BLaER1 treated with 17β-estradiol and CSF1 and Interleukin-3, amounts not matched to agents 10 nM and 100 nM (cell line): Measurements from ENCODE around the gene CCDC152.
"Not testable (repeated sequence)": the region's sequence is repeated elsewhere in the genome, so short reads cannot be mapped to it uniquely, and the experiment has no call there.

Source experiments
- H3K27ac ChIP-seq, 11 experiments: shearing (Covaris generic); formaldehyde crosslinking; 2 replicates each; pipeline ENCODE4 v1.8.1; 2022
- H3K27me3 ChIP-seq, 11 experiments: shearing (Covaris generic); formaldehyde crosslinking; 2 replicates each; pipeline ENCODE4 v1.8.1; 2022
- H3K36me3 ChIP-seq, 11 experiments: shearing (Covaris generic); formaldehyde crosslinking; 2 replicates each; pipeline ENCODE4 v1.8.1; 2022
- H3K4me1 ChIP-seq, 10 experiments: shearing (Covaris generic); formaldehyde crosslinking; 2 replicates each; pipeline ENCODE4 v1.8.1; 2022
- H3K4me2 ChIP-seq, 11 experiments: shearing (Covaris generic); formaldehyde crosslinking; 2 replicates each; pipeline ENCODE4 v1.8.1; 2022
- H3K4me3 ChIP-seq, 10 experiments: shearing (Covaris generic); formaldehyde crosslinking; 2 replicates each; pipeline ENCODE4 v1.8.1; 2022
- H3K9ac ChIP-seq, 11 experiments: shearing (Covaris generic); formaldehyde crosslinking; 2 replicates each; pipeline ENCODE4 v1.8.1; 2022
- H3K9me3 ChIP-seq, 11 experiments: shearing (Covaris generic); formaldehyde crosslinking; replicated peaks in 1 of 11; 2 replicates each; pipeline ENCODE4 v1.8.1; 2022
- H4K20me1 ChIP-seq, 11 experiments: shearing (Covaris generic); formaldehyde crosslinking; 2 replicates each; pipeline ENCODE4 v1.8.1; 2022
- Cebpa-rat ChIP-seq, 11 experiments: shearing (Covaris generic); IDR thresholded peaks; 2 replicates each; pipeline ENCODE4 v1.8.1; 2022

The CCDC152 gene

DNA sequence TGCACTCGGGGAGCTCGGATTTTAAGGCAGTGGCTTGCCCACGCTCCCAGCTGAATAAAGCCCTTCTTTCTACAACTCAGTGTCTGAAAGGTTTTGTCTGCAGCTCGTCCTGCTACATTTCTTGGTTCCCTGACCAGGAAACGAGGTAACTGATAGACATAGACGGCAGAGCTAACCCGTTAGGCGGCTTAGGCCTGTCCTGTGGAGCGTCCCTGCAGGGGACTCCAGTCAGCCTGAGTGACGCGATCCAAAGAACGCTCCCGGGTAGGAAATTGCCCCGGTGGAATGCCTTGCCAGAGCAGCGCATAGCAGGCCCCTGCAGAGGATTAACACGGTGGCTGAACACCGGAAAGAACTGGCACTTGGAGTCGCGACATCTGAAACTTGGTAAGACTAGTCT is 56.9 kb downstream of the CCDC152 start:
- TF ChIP-seq Cebpa-rat (IDR thresholded peaks at IDR 0.05): no peak
- H3K36me3 ChIP-seq: peaks cover 0 to 25% (median 0%) of the 10 kb centered on the region in 11 experiments; a peak in 2 of 22 replicates
- H3K27ac ChIP-seq: no peak overlapping the region
- no peak overlapping the region for H3K4me2 ChIP-seq
- no peaks in the 10 kb centered on the region for H3K9me3 ChIP-seq
- no peak overlapping the region for H3K4me3 ChIP-seq
- no peak overlapping the region for H3K9ac ChIP-seq
- H3K27me3 ChIP-seq: no peaks in the 10 kb centered on the region
- peaks cover 8 to 20% (median 12%) of the 10 kb centered on the region in 10 experiments for H3K4me1 ChIP-seq
- H4K20me1 ChIP-seq: peaks cover 0 to 30% (median 0%) of the 10 kb centered on the region in 11 experiments; a peak in 2 of 22 replicates

GRCh38 chr5:42816546-42816945 is 59.9 kb downstream of the CCDC152 start:
- H3K4me1 ChIP-seq: peaks cover 4 to 14% (median 10%) of the 10 kb centered on the region in 10 experiments
- H4K20me1 ChIP-seq, H3K9ac ChIP-seq, H3K27me3 ChIP-seq, H3K9me3 ChIP-seq, H3K4me2 ChIP-seq, H3K27ac ChIP-seq, H3K36me3 ChIP-seq, H3K4me3 ChIP-seq: not testable (repeated sequence)

DNA sequence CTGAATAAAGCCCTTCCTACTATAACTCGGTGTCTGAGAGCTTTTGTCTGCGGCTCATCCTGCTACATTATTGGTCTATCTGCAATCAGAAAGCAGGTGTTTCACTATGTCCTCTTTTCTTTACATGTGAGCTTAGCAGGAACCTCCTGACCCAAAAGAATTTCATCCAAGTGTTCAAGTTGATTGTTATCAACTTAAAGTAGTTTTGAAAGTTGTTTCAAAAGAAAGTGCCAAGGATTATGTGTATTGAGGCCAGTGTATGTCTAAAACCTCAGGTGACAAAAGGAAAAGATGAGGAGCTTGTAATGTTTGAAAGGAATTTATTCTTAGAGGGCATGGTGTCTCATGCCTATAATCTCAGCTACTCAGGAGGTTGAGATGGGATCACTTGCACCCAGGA is 63.1 kb downstream of the CCDC152 start:
- H3K36me3 ChIP-seq: no peaks in the 10 kb centered on the region
- peaks cover 0 to 9% (median 0%) of the 10 kb centered on the region in 10 experiments; a peak in 1 of 20 replicates for H3K4me1 ChIP-seq
- H3K9me3 ChIP-seq: no peaks in the 10 kb centered on the region
- H3K27ac ChIP-seq: no peak overlapping the region
- no peaks in the 10 kb centered on the region for H4K20me1 ChIP-seq
- no peak overlapping the region for H3K4me2 ChIP-seq
- H3K9ac ChIP-seq: no peak overlapping the region
- no peak for TF ChIP-seq Cebpa-rat (IDR thresholded peaks at IDR 0.05)
- H3K4me3 ChIP-seq: no peak overlapping the region
- H3K27me3 ChIP-seq: no peaks in the 10 kb centered on the region

- Histone ChIP-seq H3K36me3 (no peaks in the 10 kb centered on the region), H3K4me2 (peak overlapping the region in 1 of 11 experiments; percentile 17; a peak in 1 of 22 replicates), H4K20me1 (no peaks in the 10 kb centered on the region), H3K9me3 (no peaks in the 10 kb centered on the region), H3K27ac (no peak overlapping the region), H3K9ac (no peak overlapping the region), H3K27me3 (no peaks in the 10 kb centered on the region), H3K4me1 (peaks cover 0 to 9% (median 0%) of the 10 kb centered on the region in 10 experiments; a peak in 1 of 20 replicates), H3K4me3 (no peak overlapping the region)
- no peak for TF ChIP-seq Cebpa-rat (IDR thresholded peaks at IDR 0.05)
Observed at GRCh38 chr5:42822548-42822947, 65.9 kb downstream of the CCDC152 start.

DNA sequence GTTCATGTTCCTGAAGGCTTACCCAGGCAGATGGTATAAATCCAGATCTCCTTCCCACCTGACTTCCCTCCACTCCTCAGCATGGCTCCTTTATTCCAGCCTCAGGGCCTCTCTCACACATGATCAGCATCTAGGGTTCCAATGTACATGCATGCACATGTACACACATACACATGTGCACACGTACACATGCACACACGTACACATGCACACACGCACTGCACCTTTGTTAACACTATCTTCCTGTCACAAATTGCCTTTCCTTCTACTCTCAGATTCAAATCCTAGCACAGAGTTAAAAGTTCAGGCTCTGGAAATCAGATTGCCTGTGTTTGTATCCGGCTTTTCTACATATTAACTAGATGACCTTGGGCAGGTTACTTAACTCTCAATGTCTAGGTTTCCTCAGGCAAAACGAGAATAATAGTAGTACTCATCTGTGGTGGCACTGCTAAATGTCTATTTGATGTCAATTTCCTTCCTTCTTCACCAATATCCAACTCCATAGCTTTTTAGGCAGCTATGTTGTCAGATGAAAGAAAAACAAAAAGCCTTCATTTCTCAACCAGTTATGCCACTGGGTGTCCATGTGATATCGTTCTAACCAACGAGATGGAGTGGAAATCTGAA is 67.8 kb downstream of the CCDC152 start:
- peaks cover 0 to 9% (median 0%) of the 10 kb centered on the region in 10 experiments; a peak in 1 of 20 replicates for H3K4me1 ChIP-seq
- H3K9me3 ChIP-seq: no peaks in the 10 kb centered on the region
- no peaks in the 10 kb centered on the region for H3K27me3 ChIP-seq
- no peak overlapping the region for H3K9ac ChIP-seq
- no peak for TF ChIP-seq Cebpa-rat (IDR thresholded peaks at IDR 0.05)
- no peak overlapping the region for H3K4me2 ChIP-seq
- H3K4me3 ChIP-seq: no peak overlapping the region
- no peak overlapping the region for H3K27ac ChIP-seq
- no peaks in the 10 kb centered on the region for H3K36me3 ChIP-seq
- no peaks in the 10 kb centered on the region for H4K20me1 ChIP-seq

DNA sequence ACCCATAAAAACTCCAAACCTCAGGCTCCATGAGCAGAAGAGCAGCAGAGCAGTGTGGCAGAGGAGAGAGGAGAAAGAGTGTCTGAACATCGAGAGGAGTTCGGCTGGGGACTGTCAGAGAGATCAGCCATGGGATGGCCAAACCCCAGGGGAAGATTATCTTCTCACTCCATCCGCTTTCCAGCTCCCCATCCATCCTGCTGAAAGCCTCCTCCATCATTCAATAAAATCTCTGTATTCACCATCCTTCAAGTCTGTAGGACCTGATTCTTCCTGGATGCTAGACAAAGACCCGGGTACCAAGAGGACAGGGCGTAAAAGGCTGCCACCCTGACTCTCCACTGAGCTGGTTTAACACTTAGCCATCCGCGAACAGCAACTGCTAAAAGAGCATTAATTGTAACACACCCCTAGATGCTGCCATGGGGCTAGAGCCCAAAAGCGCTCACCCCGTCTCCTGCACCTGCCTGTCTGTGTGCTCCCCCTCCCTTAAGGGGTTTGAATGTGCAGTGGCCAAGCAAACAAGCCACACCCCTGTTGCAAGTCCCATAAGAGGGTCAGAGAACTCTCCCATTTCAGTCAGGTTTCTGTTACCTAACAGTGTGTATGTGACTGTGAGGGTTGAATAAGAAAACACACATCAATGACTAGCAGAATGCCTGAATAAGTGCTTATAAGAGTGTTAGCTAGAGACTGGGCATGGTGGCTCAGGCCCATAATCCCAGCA is 69.0 kb downstream of the CCDC152 start:
- H3K27ac ChIP-seq: no peak overlapping the region
- TF ChIP-seq Cebpa-rat (IDR thresholded peaks at IDR 0.05): no peak
- H3K36me3 ChIP-seq: no peaks in the 10 kb centered on the region
- no peak overlapping the region for H3K4me2 ChIP-seq
- H3K9ac ChIP-seq: no peak overlapping the region
- no peaks in the 10 kb centered on the region for H3K9me3 ChIP-seq
- no peak overlapping the region for H3K4me3 ChIP-seq
- H3K27me3 ChIP-seq: no peaks in the 10 kb centered on the region
- H4K20me1 ChIP-seq: no peaks in the 10 kb centered on the region
- H3K4me1 ChIP-seq: peaks cover 0 to 9% (median 0%) of the 10 kb centered on the region in 10 experiments; a peak in 1 of 20 replicates

- Histone ChIP-seq H4K20me1 (no peaks in the 10 kb centered on the region), H3K4me1 (peaks cover 0 to 9% (median 0%) of the 10 kb centered on the region in 10 experiments; a peak in 1 of 20 replicates), H3K9ac (0 out of 22 replicates have a peak overlapping the region, but pooled peaks of 1 of the 11 experiments have one; percentile 15), H3K4me3 (no peak overlapping the region), H3K4me2 (no peak overlapping the region), H3K9me3 (no peaks in the 10 kb centered on the region), H3K27me3 (no peaks in the 10 kb centered on the region), H3K36me3 (no peaks in the 10 kb centered on the region), H3K27ac (no peak overlapping the region)
- TF ChIP-seq Cebpa-rat (IDR thresholded peaks at IDR 0.05): no peak
Observed at GRCh38 chr5:42826757-42827515, 70.3 kb downstream of the CCDC152 start.

DNA sequence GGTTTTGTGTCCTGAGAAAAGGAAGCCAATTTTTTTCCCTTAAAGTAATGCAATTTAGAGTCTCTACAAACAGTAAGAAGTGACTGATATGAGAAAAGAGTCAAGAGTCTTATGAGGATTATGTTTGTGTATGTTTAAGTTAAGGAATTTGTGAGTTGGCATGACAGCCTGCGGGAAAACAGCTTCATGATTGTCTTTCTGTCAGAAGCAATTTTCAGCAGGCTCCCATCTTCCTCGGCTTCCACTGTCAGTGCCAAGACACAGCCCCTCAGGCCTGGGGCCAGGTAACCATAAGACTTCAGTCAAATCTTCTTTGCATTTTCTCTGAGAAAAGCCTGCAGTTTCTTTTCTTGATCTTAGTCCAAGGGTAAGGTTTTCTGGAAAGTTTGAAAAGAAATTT is 72.1 kb downstream of the CCDC152 start:
- TF ChIP-seq Cebpa-rat (IDR thresholded peaks at IDR 0.05): no peak
- Histone ChIP-seq H3K27me3 (no peaks in the 10 kb centered on the region), H3K27ac (no peak overlapping the region), H3K4me2 (no peak overlapping the region), H3K36me3 (no peaks in the 10 kb centered on the region), H3K9me3 (0 out of 22 replicates have a peak, but pooled peaks cover 0 to under 1% (median 0%) of the 10 kb centered on the region in 11 experiments), H3K4me1 (no peaks in the 10 kb centered on the region), H4K20me1 (no peaks in the 10 kb centered on the region), H3K9ac (no peak overlapping the region), H3K4me3 (no peak overlapping the region)

GRCh38 chr5:42830924-42831323 is 74.3 kb downstream of the CCDC152 start:
- H3K36me3 ChIP-seq: no peaks in the 10 kb centered on the region

More at GRCh38 chr5:42830924-42831323, 74.3 kb downstream of the CCDC152 start:
- Histone ChIP-seq H3K27me3 (no peaks in the 10 kb centered on the region), H3K4me3 (no peak overlapping the region), H3K27ac (no peak overlapping the region), H3K4me1 (no peaks in the 10 kb centered on the region), H4K20me1 (no peaks in the 10 kb centered on the region), H3K9ac (no peak overlapping the region), H3K4me2 (no peak overlapping the region), H3K9me3 (peaks cover 7 to 21% (median 14%) of the 10 kb centered on the region in 11 experiments; a peak in 17 of 22 replicates)
- TF ChIP-seq Cebpa-rat (IDR thresholded peaks at IDR 0.05): no peak
